Inferior parietal cortex (tissue), 1 donor: ENCODE results near the gene SSRP1.
"Not testable (repeated sequence)": the region's sequence is repeated elsewhere in the genome, so short reads cannot be mapped to it uniquely, and the experiment has no call there.

Experiments
- DNase-seq: peaks from one replicate; pipeline ENCODE4 v3.0.0-alpha.2; 2016; ENCODE audit errors: extremely low spot score

SSRP1 gene

GRCh38 chr11:57299150-57299737 lies 36.4 kb downstream of the SSRP1 start:
- DNase-seq, result no peak

- no peak for DNase-seq
Measured at GRCh38 chr11:57297221-57297620, 38.5 kb downstream of the SSRP1 start.

- not testable (repeated sequence) for DNase-seq
Measured at GRCh38 chr11:57296205-57296604, 39.5 kb downstream of the SSRP1 start.

GRCh38 chr11:57294225-57295131 lies 41.2 kb downstream of the SSRP1 start:
- no peak for DNase-seq

- no peak for DNase-seq
Measured at GRCh38 chr11:57290288-57290687, 45.4 kb downstream of the SSRP1 start.

GRCh38 chr11:57288771-57289579 lies 46.7 kb downstream of the SSRP1 start:
- no peak for DNase-seq

- DNase-seq, result no peak
Measured at GRCh38 chr11:57287884-57288283, 47.8 kb downstream of the SSRP1 start.

- no peak for DNase-seq
Measured at GRCh38 chr11:57283231-57283990, 52.3 kb downstream of the SSRP1 start.

GRCh38 chr11:57281546-57281945 lies 54.1 kb downstream of the SSRP1 start:
- not testable (repeated sequence) for DNase-seq

- no peak for DNase-seq
Measured at GRCh38 chr11:57279116-57279515, 56.6 kb downstream of the SSRP1 start.

- DNase-seq, result no peak
Measured at GRCh38 chr11:57278721-57279095, 57.0 kb downstream of the SSRP1 start.

- peak; percentile 78 for DNase-seq
Measured at GRCh38 chr11:57277845-57278720, 57.6 kb downstream of the SSRP1 start.

- DNase-seq, result no peak
Measured at GRCh38 chr11:57276971-57277675, 58.6 kb downstream of the SSRP1 start.

GRCh38 chr11:57276169-57276970 lies 59.3 kb downstream of the SSRP1 start:
- no peak for DNase-seq
